HUES64 (cell line): ENCODE measurements around the gene NIPAL4.

ENCODE experiments used
- H3K27ac ChIP-seq: 2 replicates; pipeline ENCODE4 v1.7.0; 2013; ENCODE audit warnings: low read depth, low read length, inconsistent platforms
- H3K27me3 ChIP-seq: 2 replicates; pipeline ENCODE4 v1.6.1; 2013; ENCODE audit warnings: mild to moderate bottlenecking, low read length; ENCODE audit not compliant: insufficient read depth
- H3K36me3 ChIP-seq: 2 replicates; pipeline ENCODE4 v1.6.1; 2013; ENCODE audit warnings: mild to moderate bottlenecking, low read length; ENCODE audit not compliant: insufficient read depth
- H3K4me1 ChIP-seq: 2 replicates; pipeline ENCODE4 v1.6.1; 2013; ENCODE audit warnings: mild to moderate bottlenecking, low read length, moderate library complexity; ENCODE audit not compliant: insufficient read depth
- H3K4me3 ChIP-seq: 2 replicates; pipeline ENCODE4 v1.5.1; 2013; ENCODE audit warnings: mild to moderate bottlenecking, low read length, moderate library complexity
- H3K9ac ChIP-seq: 2 replicates; pipeline ENCODE4 v1.6.1; 2013; ENCODE audit warnings: mild to moderate bottlenecking, low read depth, low read length
- H3K9me3 ChIP-seq: 2 replicates; pipeline ENCODE4 v1.6.1; 2013; ENCODE audit warnings: low read depth, low read length; ENCODE audit not compliant: insufficient read depth
- WGBS: fragments of 150-250, 120-280 bp; methylation state at CpG from one replicate; pipeline ENCODE4 v1.1.7; 2013; ENCODE audit warnings: missing lambda C conversion rate; 5-methylcytosine and 5-hydroxymethylcytosine counted together

NIPAL4 gene

GRCh38 chr5:157506981-157507780 is 47.2 kb downstream of the NIPAL4 start:
- Histone ChIP-seq H3K9ac (no peak overlapping the region), H3K27me3 (no peaks in the 10 kb centered on the region), H3K36me3 (peaks cover 50% of the 10 kb centered on the region; the same call in 1 of the 2 replicates), H3K9me3 (no peaks in the 10 kb centered on the region; the same call in 1 of the 2 replicates), H3K4me1 (no peaks in the 10 kb centered on the region), H3K4me3 (no peak overlapping the region), H3K27ac (no peak overlapping the region)
- WGBS = 96% methylated on average over 13 of the region's 14 CpGs

- Histone ChIP-seq H3K27me3 (no peaks in the 10 kb centered on the region), H3K27ac (no peak overlapping the region), H3K9me3 (no peaks in the 10 kb centered on the region; the same call in 1 of the 2 replicates), H3K4me3 (no peak overlapping the region), H3K4me1 (no peaks in the 10 kb centered on the region), H3K36me3 (peaks cover 59% of the 10 kb centered on the region), H3K9ac (no peak overlapping the region)
- WGBS = 95% methylated on average over 9 of the region's 9 CpGs
Observed at GRCh38 chr5:157509093-157509492, 49.1 kb downstream of the NIPAL4 start.

GRCh38 chr5:157509587-157509986 is 49.6 kb downstream of the NIPAL4 start:
- H3K9me3 ChIP-seq = no peaks in the 10 kb centered on the region; the same call in 1 of the 2 replicates
- no peak overlapping the region for H3K9ac ChIP-seq
- H3K4me3 ChIP-seq = no peak overlapping the region
- no peak overlapping the region for H3K27ac ChIP-seq
- H3K4me1 ChIP-seq = no peaks in the 10 kb centered on the region
- peaks cover 57% of the 10 kb centered on the region for H3K36me3 ChIP-seq
- no peaks in the 10 kb centered on the region for H3K27me3 ChIP-seq

- Histone ChIP-seq H3K9me3 (no peaks in the 10 kb centered on the region; the same call in 1 of the 2 replicates), H3K27me3 (no peaks in the 10 kb centered on the region), H3K27ac (no peak overlapping the region), H3K36me3 (peaks cover 49% of the 10 kb centered on the region), H3K4me1 (no peaks in the 10 kb centered on the region), H3K9ac (no peak overlapping the region), H3K4me3 (no peak overlapping the region)
- WGBS = 97% methylated on average over 3 of the region's 5 CpGs
Observed at GRCh38 chr5:157510682-157511081, 50.7 kb downstream of the NIPAL4 start.

- H3K4me3 ChIP-seq = no peak overlapping the region
- H3K27ac ChIP-seq = no peak overlapping the region
- H3K9ac ChIP-seq = no peak overlapping the region
- no peaks in the 10 kb centered on the region for H3K4me1 ChIP-seq
- WGBS = 88% methylated on average over 9 of the region's 9 CpGs
- peaks cover 37% of the 10 kb centered on the region for H3K36me3 ChIP-seq
- no peaks in the 10 kb centered on the region for H3K27me3 ChIP-seq
- H3K9me3 ChIP-seq = no peaks in the 10 kb centered on the region; the same call in 1 of the 2 replicates
Observed at GRCh38 chr5:157511651-157512644, 51.9 kb downstream of the NIPAL4 start.

- H3K9ac ChIP-seq = no peak overlapping the region
- no peaks in the 10 kb centered on the region for H3K27me3 ChIP-seq
- 98% methylated on average over 8 of the region's 8 CpGs for WGBS
- no peaks in the 10 kb centered on the region; the same call in 1 of the 2 replicates for H3K9me3 ChIP-seq
- H3K4me1 ChIP-seq = no peaks in the 10 kb centered on the region
- H3K27ac ChIP-seq = no peak overlapping the region
- no peak overlapping the region for H3K4me3 ChIP-seq
- peaks cover 31% of the 10 kb centered on the region for H3K36me3 ChIP-seq
Observed at GRCh38 chr5:157513182-157513581, 53.2 kb downstream of the NIPAL4 start.

- Histone ChIP-seq H3K36me3 (peaks cover 35% of the 10 kb centered on the region), H3K9me3 (no peaks in the 10 kb centered on the region; the same call in 1 of the 2 replicates), H3K4me1 (no peaks in the 10 kb centered on the region), H3K4me3 (no peak overlapping the region), H3K27me3 (no peaks in the 10 kb centered on the region), H3K27ac (no peak overlapping the region), H3K9ac (no peak overlapping the region)
- WGBS = 100% methylated on average over 2 of the region's 2 CpGs
Observed at GRCh38 chr5:157514974-157515373, 55.0 kb downstream of the NIPAL4 start.

- Histone ChIP-seq H3K36me3 (peaks cover 29% of the 10 kb centered on the region), H3K9me3 (no peaks in the 10 kb centered on the region; the same call in 1 of the 2 replicates)
- WGBS = 92% methylated on average over 3 of the region's 3 CpGs
Observed at GRCh38 chr5:157516006-157516405, 56.0 kb downstream of the NIPAL4 start.

GRCh38 chr5:157516626-157517325 is 56.8 kb downstream of the NIPAL4 start:
- no peaks in the 10 kb centered on the region for H3K27me3 ChIP-seq
- no peaks in the 10 kb centered on the region for H3K4me1 ChIP-seq
- no peaks in the 10 kb centered on the region; the same call in 1 of the 2 replicates for H3K9me3 ChIP-seq
- no peak overlapping the region for H3K27ac ChIP-seq
- no peak overlapping the region for H3K4me3 ChIP-seq
- 87% methylated on average over 5 of the region's 5 CpGs for WGBS
- no peak overlapping the region for H3K9ac ChIP-seq
- peaks cover 26% of the 10 kb centered on the region for H3K36me3 ChIP-seq

More at GRCh38 chr5:157516006-157516405, 56.0 kb downstream of the NIPAL4 start:
- H3K4me3 ChIP-seq = no peak overlapping the region
- no peak overlapping the region for H3K9ac ChIP-seq
- no peak overlapping the region for H3K27ac ChIP-seq
- H3K4me1 ChIP-seq = no peaks in the 10 kb centered on the region
- no peaks in the 10 kb centered on the region for H3K27me3 ChIP-seq

GRCh38 chr5:157518963-157519362 is 59.0 kb downstream of the NIPAL4 start:
- peaks cover 14% of the 10 kb centered on the region for H3K36me3 ChIP-seq
- no peak overlapping the region for H3K9ac ChIP-seq
- no peak overlapping the region for H3K27ac ChIP-seq
- no peaks in the 10 kb centered on the region for H3K27me3 ChIP-seq
- H3K4me3 ChIP-seq = no peak overlapping the region
- no peaks in the 10 kb centered on the region for H3K4me1 ChIP-seq
- no peaks in the 10 kb centered on the region for H3K9me3 ChIP-seq
- 97% methylated on average over 6 of the region's 6 CpGs for WGBS
